HTR-8/SVneo (cell line): ENCODE measurements around the gene CASTOR2.
"Not testable (repeated sequence)": the region's sequence is repeated elsewhere in the genome, so short reads cannot be mapped to it uniquely, and the experiment has no call there.

ENCODE experiments used
- DNase-seq: peaks from one replicate; pipeline ENCODE4 v3.0.0; 2011; ENCODE audit warnings: low spot score, mixed read lengths; ENCODE audit not compliant: insufficient read length
- FAIRE-seq: peaks from 2 replicates; lab custom pipeline; 2011; peaks lifted over from hg19 to GRCh38; lab: Jason Lieb, UNC

The CASTOR2 gene

GRCh38 chr7:74993121-74993520, 28.6 kb downstream of the CASTOR2 start:
- FAIRE-seq (no peak), DNase-seq (no peak)

DNA sequence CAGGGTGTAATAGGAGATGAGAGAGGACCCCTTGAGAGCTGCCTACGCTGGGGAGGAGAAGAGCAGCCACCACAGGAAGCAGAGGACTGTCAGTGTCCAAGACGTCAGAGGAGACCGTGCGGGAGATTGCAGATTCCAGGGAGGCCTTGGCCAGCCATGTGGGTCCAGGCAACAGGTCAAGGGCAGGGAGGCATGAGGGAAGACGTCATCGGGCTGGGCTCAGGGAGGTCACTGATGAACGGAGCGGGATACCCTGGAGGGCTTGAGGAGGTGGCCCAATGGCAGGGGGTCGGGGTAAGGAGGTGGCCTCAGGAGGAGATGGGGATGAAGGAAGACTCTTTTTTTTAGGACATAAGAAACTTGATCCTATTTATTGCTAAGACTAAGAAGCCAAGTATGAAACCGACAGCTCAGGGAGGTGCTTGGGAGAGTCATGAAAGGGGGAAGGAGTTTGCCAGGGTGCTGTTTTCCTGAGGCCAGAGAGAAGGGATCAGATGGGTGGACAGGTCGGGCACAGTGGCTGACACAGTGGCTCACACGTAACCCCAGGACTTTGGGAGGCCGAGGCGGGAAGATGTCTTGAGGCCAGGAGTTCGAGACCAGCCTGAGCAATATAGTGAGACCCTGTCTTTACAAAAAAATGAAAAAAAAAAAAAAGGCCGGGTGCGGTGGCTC, 30.5 kb downstream of the CASTOR2 start:
- FAIRE-seq, DNase-seq: not testable (repeated sequence)

DNA sequence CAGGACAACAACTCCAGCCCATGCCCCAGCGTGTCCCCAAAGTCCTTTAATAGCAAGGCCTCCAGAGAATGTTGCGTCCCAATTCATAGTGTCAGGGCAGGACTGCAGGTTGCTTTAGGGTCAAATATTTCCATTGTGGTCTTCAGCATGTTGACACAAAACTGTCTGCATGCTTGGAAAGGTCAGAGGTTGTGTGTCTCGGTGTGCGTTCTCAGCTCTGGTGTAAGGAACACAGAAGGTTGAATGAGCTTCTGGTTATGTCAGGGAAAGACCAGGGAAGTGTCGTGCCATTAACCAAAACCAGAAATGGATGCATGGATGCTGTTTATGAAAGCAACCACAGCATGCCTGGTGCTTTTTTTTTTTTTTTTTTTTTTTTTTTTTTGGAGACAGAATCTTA, 31.9 kb downstream of the CASTOR2 start:
- FAIRE-seq, DNase-seq: not testable (repeated sequence)

GRCh38 chr7:74997811-74998210, 33.3 kb downstream of the CASTOR2 start:
- not testable (repeated sequence) for FAIRE-seq, DNase-seq

DNA sequence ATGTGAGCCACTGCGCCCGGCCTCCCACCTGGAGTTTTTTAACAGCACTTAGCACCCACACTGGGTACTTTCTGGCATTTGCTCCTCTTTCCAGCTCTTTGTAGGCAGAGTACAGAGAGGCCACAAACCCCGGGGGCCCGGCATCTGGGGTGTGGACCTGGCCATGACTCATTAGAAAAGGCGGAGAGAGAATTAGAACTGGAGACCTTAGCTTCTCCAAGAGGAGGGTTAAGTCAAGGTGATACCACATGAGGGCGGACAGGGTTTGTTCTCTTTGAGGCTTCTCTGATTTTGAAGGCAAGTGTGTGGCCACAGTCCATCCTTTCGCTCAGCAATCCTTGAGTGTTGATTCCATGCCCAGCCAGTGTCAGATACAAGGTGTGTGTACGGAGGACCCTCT, 36.9 kb downstream of the CASTOR2 start:
- not testable (repeated sequence) for FAIRE-seq, DNase-seq

DNA sequence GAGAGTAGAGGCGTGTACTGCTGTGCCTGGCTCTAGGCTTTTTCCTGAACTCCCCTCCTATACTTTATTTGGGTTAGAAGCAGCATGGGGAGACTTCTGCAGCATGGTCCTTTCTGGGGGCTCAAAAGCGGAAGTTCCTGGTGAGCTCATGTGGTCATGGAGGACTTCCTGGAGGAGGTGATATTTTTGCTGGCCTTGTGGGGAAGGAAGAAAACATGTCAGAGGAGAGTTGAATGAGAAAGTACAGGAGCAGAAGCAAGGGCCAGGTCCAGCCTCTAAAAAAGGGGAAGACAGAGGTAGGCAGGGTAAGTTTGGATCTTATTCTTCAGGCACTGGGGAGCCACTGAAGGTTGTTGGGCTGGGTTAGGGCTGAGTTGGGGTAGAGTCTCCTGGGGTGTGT, 45.5 kb downstream of the CASTOR2 start:
- DNase-seq, result no peak
- FAIRE-seq, result no peak

- FAIRE-seq, result no peak
- DNase-seq, result no peak
Measured at GRCh38 chr7:75017832-75018231, 53.3 kb downstream of the CASTOR2 start.

GRCh38 chr7:75018570-75019364, 54.3 kb downstream of the CASTOR2 start:
- FAIRE-seq, result no peak
- DNase-seq, result no peak

DNA sequence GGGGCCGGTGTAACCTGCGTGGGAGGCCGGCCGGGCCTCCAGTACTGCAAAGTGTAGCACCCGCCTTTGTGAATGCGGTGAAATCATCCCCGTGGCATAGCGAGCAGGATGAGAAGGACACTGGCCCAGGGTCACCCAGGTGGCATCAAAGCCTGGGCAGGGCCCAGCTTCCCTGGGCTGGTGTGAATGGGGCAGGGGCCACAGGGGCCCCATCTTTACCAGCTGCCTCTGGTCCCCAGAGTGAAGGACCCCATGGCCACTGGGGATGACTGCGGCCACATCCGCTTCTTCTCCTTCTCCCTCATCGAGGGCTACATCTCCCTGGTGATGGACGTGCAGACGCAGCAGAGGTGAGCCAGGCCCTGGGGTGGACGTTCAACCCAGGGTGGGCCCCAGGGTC, 55.3 kb downstream of the CASTOR2 start:
- FAIRE-seq (no peak), DNase-seq (no peak)

DNA sequence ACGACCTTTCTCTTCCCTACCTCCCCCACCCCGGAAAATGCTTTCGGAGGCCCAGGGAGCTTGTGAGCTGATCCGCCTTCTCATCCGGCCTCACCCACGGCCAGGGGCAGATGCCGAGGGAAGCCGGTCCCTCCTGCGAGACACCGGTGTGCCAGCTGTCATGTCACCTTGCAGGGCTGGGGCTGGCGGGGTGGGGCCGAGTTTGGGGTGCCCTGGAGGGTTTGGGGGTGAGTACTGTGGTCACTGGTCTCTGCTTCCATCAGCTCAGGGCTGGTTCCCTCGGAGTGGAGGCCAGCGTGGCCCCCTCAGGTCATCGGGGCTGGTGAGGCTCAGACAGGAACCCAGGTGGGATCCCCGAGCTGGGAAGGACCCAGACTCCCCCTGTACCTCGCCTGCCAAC, 60.4 kb downstream of the CASTOR2 start:
- FAIRE-seq (no peak), DNase-seq (no peak)

- DNase-seq (no peak), FAIRE-seq (no peak)
Measured at GRCh38 chr7:75028299-75028698, 63.8 kb downstream of the CASTOR2 start.

- no peak for FAIRE-seq
Measured at GRCh38 chr7:75033064-75033463, 68.6 kb downstream of the CASTOR2 start.

GRCh38 chr7:75033826-75034225, 69.3 kb downstream of the CASTOR2 start:
- no peak for DNase-seq
- FAIRE-seq, result no peak

More at GRCh38 chr7:75033064-75033463, 68.6 kb downstream of the CASTOR2 start:
- no peak for DNase-seq

- FAIRE-seq (no peak), DNase-seq (no peak)
Measured at GRCh38 chr7:75038508-75038907, 74.0 kb downstream of the CASTOR2 start.

GRCh38 chr7:75039166-75039565, 74.7 kb downstream of the CASTOR2 start:
- FAIRE-seq, result no peak

DNA sequence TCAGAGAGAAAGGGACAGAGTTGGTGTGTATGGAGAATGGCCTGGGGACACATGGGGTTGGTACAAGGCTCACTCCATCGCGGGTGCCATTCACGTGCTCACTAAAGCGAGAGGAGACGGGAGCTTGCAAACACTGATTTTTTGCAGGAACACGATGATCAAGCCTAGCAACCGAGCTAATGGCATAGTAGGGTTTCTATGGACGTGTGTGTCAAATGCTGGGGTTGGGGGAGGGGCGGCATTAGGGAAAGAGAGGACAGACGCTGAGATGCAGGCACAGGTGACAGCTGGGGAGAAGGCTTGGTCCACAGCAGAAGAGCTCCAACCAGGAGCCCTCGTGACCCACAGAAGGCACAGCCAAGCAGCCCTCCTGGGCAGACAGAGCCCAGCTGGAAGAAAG, 75.2 kb downstream of the CASTOR2 start:
- no peak for FAIRE-seq
- DNase-seq, result no peak

More at GRCh38 chr7:75039166-75039565, 74.7 kb downstream of the CASTOR2 start:
- no peak for DNase-seq

GRCh38 chr7:75040512-75040911, 76.0 kb downstream of the CASTOR2 start:
- DNase-seq (no peak), FAIRE-seq (no peak)

DNA sequence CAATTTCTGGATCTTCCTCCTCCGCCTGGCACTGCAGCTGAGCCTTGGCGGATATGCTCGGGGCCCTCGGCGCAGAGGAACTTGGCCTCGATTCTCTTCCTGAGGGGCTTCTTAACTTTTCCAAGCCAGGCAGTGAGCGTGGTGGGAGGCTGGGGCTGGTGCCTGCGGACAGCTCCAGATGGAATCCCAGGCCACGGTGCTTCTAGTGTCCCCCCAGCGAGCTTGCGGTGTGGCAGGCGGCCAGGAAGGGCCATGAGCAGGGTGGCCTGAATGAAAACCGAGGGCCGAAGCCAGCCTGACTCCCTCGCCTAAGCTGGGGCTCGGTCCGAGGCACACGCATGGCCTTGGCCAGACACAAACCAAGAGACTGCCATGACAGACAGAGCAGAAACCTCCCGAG, 77.8 kb downstream of the CASTOR2 start:
- DNase-seq (no peak), FAIRE-seq (no peak)

DNA sequence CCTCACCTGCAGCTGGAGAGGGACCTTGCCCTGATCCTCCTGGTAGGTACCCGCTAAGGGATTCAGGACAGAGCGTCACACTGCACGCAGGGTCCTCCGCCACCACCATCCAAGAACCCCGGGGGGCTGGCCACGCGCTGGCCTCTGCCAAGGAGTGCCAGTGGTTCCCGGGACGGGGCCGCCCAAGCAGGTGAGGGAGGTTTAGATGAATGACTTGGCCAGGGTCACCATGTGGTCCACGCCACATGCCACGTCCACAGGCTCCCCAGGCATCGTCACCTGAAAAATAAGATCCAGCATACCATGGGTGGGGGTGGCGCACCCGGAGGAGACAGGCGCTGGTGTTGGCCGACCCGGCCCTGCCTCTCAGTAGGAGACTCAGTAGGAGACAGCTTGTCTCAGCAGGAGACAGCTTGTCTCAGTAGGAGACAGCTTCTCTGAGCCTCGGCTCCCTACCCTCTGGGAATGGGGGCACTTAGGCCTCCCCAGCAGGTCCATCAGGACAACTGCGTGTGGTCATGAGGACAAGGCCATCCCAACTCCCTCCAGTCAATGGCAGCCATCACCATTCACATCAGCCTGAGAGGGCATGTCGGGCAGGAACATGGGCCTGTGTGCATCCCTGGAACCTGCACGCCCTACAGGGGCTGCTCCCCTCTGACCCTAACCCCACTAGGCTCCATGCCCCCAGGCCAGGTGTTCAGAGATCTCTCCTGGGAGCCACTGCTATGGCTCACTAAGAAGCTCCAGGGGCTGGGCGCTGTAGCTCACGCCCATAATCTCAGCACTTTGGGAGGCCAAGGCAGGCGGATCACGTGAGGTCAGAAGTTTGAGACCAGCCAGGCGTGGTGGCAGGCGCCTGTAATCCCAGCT, 78.6 kb downstream of the CASTOR2 start:
- DNase-seq, result no peak
- FAIRE-seq, result no peak

GRCh38 chr7:75045881-75046280, 81.4 kb downstream of the CASTOR2 start:
- DNase-seq (no peak), FAIRE-seq (no peak)
